Astrocyte (in vitro differentiated cells and primary cell): ENCODE results near the gene OCA2. TPM values are rescaled to one million over a fixed set of nuclear protein-coding genes. Genes with fewer than 3 reads are reported as not detected.
A peak's percentile ranks its signal among the peaks of the same experiment; 100 is the strongest.

ENCODE experiments used
- DNase-seq: peaks from one replicate; pipeline ENCODE4 v3.0.0-alpha.2; 2010; ENCODE audit warnings: low read depth
- FAIRE-seq: peaks from 2 replicates; lab custom pipeline; 2011; peaks lifted over from hg19 to GRCh38; lab: Jason Lieb, UNC
- H2AFZ ChIP-seq: 2 replicates; pipeline ENCODE4 v1.6.0; 2012; ENCODE audit warnings: low read depth, low read length, inconsistent platforms
- H3K27ac ChIP-seq: 2 replicates; pipeline ENCODE4 v1.5.1; 2011; ENCODE audit warnings: low read depth, low read length, inconsistent platforms
- H3K27me3 ChIP-seq: 2 replicates; pipeline ENCODE4 v1.6.0; 2011; ENCODE audit warnings: low read length, inconsistent platforms; ENCODE audit not compliant: insufficient read depth
- H3K36me3 ChIP-seq: 2 replicates; pipeline ENCODE4 v1.5.1; 2011; ENCODE audit warnings: low read length, inconsistent platforms; ENCODE audit not compliant: insufficient read depth
- H3K4me1 ChIP-seq: 2 replicates; pipeline ENCODE4 v1.5.1; 2011; ENCODE audit warnings: low read length, inconsistent platforms; ENCODE audit not compliant: insufficient read depth
- H3K4me2 ChIP-seq: 2 replicates; pipeline ENCODE4 v1.6.0; 2012; ENCODE audit warnings: low read length, inconsistent platforms
- H3K4me3 ChIP-seq: 2 replicates; pipeline ENCODE4 v1.5.1; 2011; ENCODE audit warnings: low read depth, mild to moderate bottlenecking, low read length, inconsistent platforms; ENCODE audit not compliant: insufficient read depth
- H3K79me2 ChIP-seq: 2 replicates; pipeline ENCODE4 v1.6.0; 2012; ENCODE audit warnings: mild to moderate bottlenecking, low read length, inconsistent platforms; ENCODE audit not compliant: insufficient read depth
- H3K9ac ChIP-seq: 2 replicates; pipeline ENCODE4 v1.6.0; 2012; ENCODE audit warnings: mild to moderate bottlenecking, low read length, inconsistent platforms
- H3K9me3 ChIP-seq: 2 replicates; pipeline ENCODE4 v1.5.1; 2012; ENCODE audit warnings: low read depth, mild to moderate bottlenecking, low read length, inconsistent platforms; ENCODE audit not compliant: insufficient read depth
- H4K20me1 ChIP-seq: 2 replicates; pipeline ENCODE4 v1.6.0; 2012; ENCODE audit warnings: low read length, inconsistent platforms; ENCODE audit not compliant: insufficient read depth
- H3K27ac Mint-ChIP-seq: one replicate; pipeline ENCODE4 v1.8.0; 2021; ENCODE audit warnings: mild to moderate bottlenecking, mixed read lengths; ENCODE audit not compliant: unreplicated experiment
- H3K27me3 Mint-ChIP-seq: one replicate; pipeline ENCODE4 v1.8.0; 2021; ENCODE audit warnings: low read depth, mixed read lengths; ENCODE audit not compliant: unreplicated experiment
- H3K36me3 Mint-ChIP-seq: one replicate; pipeline ENCODE4 v1.8.0; 2021; ENCODE audit warnings: low read depth, mixed read lengths; ENCODE audit not compliant: unreplicated experiment
- H3K4me1 Mint-ChIP-seq: one replicate; pipeline ENCODE4 v1.8.0; 2021; ENCODE audit warnings: low read depth, mixed read lengths; ENCODE audit not compliant: unreplicated experiment
- H3K4me3 Mint-ChIP-seq: one replicate; pipeline ENCODE4 v1.8.0; 2021; ENCODE audit warnings: mild to moderate bottlenecking, moderate library complexity, mixed read lengths; ENCODE audit not compliant: unreplicated experiment
- H3K9me3 Mint-ChIP-seq: one replicate; pipeline ENCODE4 v1.8.0; 2021; ENCODE audit warnings: mild to moderate bottlenecking, mixed read lengths; ENCODE audit not compliant: unreplicated experiment
- EZH2 ChIP-seq: IDR thresholded peaks from 2 replicates; pipeline ENCODE4 v1.6.1; 2012; ENCODE audit warnings: mild to moderate bottlenecking, low read length, inconsistent platforms; ENCODE audit not compliant: insufficient read depth
- total RNA-seq: library from RNA; stranded (reverse); gene quantifications from 2 replicates; pipeline ENCODE4 v1.2.1, GENCODE V29; 2021
- TF ChIP-seq, protein P1 (sequence below): IDR thresholded peaks from 2 replicates; pipeline ENCODE4 v1.5.1; 2011; ENCODE audit warnings: low read depth, mild to moderate bottlenecking, inconsistent platforms, low read length, moderate library complexity; ENCODE audit not compliant: insufficient read depth

Gene OCA2
- total RNA-seq, 1 donor from 2014 or later: 2.9 TPM

DNA sequence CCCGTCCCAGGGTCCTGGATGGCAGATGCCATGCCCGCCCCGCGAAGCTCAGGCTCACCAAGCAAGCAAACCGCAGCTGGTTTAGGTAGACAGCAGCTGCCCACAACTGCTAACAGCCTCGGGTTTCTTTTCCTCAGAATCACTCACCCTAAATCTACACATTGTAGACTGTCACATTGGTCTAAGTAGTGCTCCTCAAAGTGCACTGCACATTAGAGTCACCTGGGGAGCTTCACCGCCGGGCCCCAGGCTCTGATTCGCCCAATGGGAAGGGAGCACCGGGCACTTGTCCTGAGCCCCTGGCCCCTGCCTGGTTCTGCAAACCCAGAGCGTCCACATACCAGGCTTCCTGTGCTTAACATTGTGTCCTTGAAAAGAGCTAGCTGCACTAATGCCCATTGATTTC, 752 bp downstream of the OCA2 start:
- no peak overlapping the region for H2AFZ ChIP-seq
- H3K4me1 ChIP-seq: peaks cover 22% of the 10 kb centered on the region
- no peak overlapping the region for H3K27ac Mint-ChIP-seq
- peak overlapping the region; percentile 70 for H3K4me2 ChIP-seq
- no peaks in the 10 kb centered on the region for H3K9me3 Mint-ChIP-seq
- H4K20me1 ChIP-seq: peaks cover 12% of the 10 kb centered on the region
- H3K27me3 ChIP-seq: peaks cover 20% of the 10 kb centered on the region
- DNase-seq (no peak), FAIRE-seq (no peak)
- H3K79me2 ChIP-seq: no peaks in the 10 kb centered on the region
- peaks cover 47% of the 10 kb centered on the region for H3K27me3 Mint-ChIP-seq
- peak overlapping the region; percentile 76 for H3K4me3 Mint-ChIP-seq
- no peak overlapping the region for H3K9ac ChIP-seq
- H3K36me3 Mint-ChIP-seq: peaks cover 1% of the 10 kb centered on the region
- H3K4me1 Mint-ChIP-seq: peaks cover 13% of the 10 kb centered on the region
- no peak overlapping the region for H3K4me3 ChIP-seq
- no peak overlapping the region for H3K27ac ChIP-seq
- no peaks in the 10 kb centered on the region for H3K9me3 ChIP-seq
- no peaks in the 10 kb centered on the region for H3K36me3 ChIP-seq
- TF ChIP-seq EZH2: no peak
- TF ChIP-seq, protein P1, sequence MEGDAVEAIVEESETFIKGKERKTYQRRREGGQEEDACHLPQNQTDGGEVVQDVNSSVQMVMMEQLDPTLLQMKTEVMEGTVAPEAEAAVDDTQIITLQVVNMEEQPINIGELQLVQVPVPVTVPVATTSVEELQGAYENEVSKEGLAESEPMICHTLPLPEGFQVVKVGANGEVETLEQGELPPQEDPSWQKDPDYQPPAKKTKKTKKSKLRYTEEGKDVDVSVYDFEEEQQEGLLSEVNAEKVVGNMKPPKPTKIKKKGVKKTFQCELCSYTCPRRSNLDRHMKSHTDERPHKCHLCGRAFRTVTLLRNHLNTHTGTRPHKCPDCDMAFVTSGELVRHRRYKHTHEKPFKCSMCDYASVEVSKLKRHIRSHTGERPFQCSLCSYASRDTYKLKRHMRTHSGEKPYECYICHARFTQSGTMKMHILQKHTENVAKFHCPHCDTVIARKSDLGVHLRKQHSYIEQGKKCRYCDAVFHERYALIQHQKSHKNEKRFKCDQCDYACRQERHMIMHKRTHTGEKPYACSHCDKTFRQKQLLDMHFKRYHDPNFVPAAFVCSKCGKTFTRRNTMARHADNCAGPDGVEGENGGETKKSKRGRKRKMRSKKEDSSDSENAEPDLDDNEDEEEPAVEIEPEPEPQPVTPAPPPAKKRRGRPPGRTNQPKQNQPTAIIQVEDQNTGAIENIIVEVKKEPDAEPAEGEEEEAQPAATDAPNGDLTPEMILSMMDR: no peak

DNA sequence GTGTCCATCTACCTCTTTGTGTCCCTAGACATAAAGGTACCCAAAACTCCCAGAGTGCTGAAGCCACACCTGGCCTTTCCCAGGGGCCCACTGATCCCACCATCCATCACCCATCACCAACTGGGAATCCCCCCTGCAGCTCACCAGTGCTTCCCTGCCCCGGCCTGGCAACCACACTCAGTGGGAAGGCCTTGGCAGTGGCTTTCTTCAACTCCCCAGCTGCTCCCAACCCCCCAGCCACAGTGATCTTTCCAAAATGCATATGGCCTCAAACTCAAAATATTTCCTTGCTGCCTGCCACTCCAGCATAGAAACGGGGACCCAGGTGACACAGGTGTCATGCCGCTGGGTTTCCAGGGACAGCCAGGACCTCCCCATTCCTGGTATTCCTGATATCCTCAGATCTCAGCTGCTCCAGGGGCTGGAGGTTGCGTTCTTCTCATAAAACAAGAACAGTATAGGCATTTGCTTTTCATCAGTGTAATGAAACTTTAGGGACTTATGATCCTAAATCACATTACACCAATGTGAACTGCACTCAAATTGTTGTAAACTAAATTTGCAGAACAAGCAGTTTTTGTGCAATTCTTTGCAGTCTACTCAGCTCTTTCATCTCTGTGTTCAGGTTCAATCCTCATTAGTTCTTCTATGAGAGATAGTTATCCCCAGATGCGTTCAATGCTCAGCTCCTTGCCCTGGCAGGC, 1.3 kb downstream of the OCA2 start:
- peak overlapping the region; percentile 95 for H3K4me2 ChIP-seq

More for the DNA sequence above, 1.3 kb downstream of the OCA2 start:
- H3K9me3 ChIP-seq: no peaks in the 10 kb centered on the region
- Mint-ChIP-seq H3K4me3 (peak overlapping the region; percentile 76), H3K36me3 (peaks cover 1% of the 10 kb centered on the region), H3K9me3 (no peaks in the 10 kb centered on the region), H3K4me1 (peaks cover 13% of the 10 kb centered on the region), H3K27ac (no peak overlapping the region), H3K27me3 (peaks cover 42% of the 10 kb centered on the region)
- H2AFZ ChIP-seq: no peak overlapping the region
- no peak overlapping the region for H3K9ac ChIP-seq
- peaks cover 22% of the 10 kb centered on the region for H3K4me1 ChIP-seq
- no peak overlapping the region for H3K4me3 ChIP-seq
- no peaks in the 10 kb centered on the region for H3K79me2 ChIP-seq
- peaks cover 20% of the 10 kb centered on the region for H3K27me3 ChIP-seq
- no peak overlapping the region for H3K27ac ChIP-seq
- H4K20me1 ChIP-seq: peaks cover 12% of the 10 kb centered on the region
- DNase-seq (no peak), FAIRE-seq (no peak)
- no peaks in the 10 kb centered on the region for H3K36me3 ChIP-seq
- TF ChIP-seq, protein P1: no peak
- no peak for TF ChIP-seq EZH2
